Myocyte (in vitro differentiated cells): ENCODE results near the gene OXSR1. TPM values are rescaled to one million over a fixed set of nuclear protein-coding genes. Genes with fewer than 3 reads are reported as not detected.

Experiments
- DNase-seq: peaks from one replicate; pipeline ENCODE4 v3.0.0-alpha.2; 2012; ENCODE audit warnings: low read depth
- total RNA-seq: library from RNA; depleted of rRNA; stranded (reverse); fragments of >200 nt; gene quantifications from 2 replicates; pipeline ENCODE4 v1.2.3, GENCODE V29; 2014

Gene OXSR1
- total RNA-seq, 1 donor from 2014 or later = 57.5 TPM

DNA sequence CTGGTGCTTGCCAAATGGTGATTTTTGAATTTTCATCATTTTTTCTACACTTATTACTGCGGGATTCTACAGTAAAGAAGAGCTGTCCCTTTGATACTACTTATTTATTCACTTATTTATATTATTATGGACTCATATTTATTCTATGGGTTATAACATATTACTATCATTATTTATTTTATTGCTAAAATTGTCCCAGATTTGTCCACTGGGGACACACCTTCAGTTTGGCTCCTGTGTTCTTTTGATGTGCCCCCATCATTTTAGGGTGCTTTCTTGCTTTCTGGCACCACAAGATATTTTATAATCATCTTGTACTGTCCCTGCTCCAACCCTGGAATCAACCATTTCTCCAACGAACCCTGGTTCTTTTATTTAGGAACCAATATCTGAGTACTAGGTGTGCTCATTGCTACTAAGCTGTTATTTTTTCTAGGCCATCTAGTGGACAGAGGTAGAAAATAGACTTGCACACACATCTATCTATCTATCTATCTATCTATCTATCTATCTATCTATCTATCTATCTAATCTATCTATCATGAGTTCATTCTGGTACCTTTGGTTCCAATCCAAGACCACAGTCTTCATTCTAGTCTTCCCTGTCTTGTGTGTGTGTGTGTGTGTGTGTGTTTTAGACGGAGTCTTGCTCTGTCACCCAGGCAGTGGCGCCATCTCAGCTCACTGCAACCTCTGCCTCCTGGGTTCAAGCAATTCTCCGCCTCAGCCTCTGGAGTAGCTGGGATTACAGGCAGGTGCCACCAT is 132.8 kb downstream of the OXSR1 start:
- DNase-seq = peak; percentile 8

Other genes starting within 250 kb of the OXSR1 start
- gene VILL, start 174.8 kb upstream of the OXSR1 start, total RNA-seq = 5.5 and 7.9 TPM in 2 replicates
- 11.2 and 19.6 TPM in 2 replicates for gene PLCD1, start 135.9 kb upstream of the OXSR1 start, total RNA-seq
- not detected in 2 replicates for gene DLEC1, start 126.3 kb upstream of the OXSR1 start, total RNA-seq
- 15.8 and 18.6 TPM in 2 replicates for gene ACAA1, start 28.4 kb upstream of the OXSR1 start, total RNA-seq
- 2.3 and 3.8 TPM in 2 replicates for gene MYD88, start 26.9 kb upstream of the OXSR1 start, total RNA-seq
- gene SLC22A13, start 100.3 kb downstream of the OXSR1 start, total RNA-seq = 0.16 and 0.40 TPM in 2 replicates
- 0.78 and 0.83 TPM in 2 replicates for gene SLC22A14, start 116.8 kb downstream of the OXSR1 start, total RNA-seq
- gene XYLB, start 181.2 kb downstream of the OXSR1 start, total RNA-seq = 1.5 and 1.9 TPM in 2 replicates